Measurements from ENCODE around the gene SYNE2. TPM values are rescaled to one million over a fixed set of nuclear protein-coding genes. Genes with fewer than 3 reads are reported as not detected.
A peak's percentile ranks its signal among the peaks of the same experiment; 100 is the strongest.

SYNE2 gene
- total and polyA plus RNA-seq, 4 donors, result 49.1 to 97.9 (median 55.9) TPM

- Histone ChIP-seq H3K4me1 (ENCODE audit: control insufficient read depth, insufficient read depth, low read length) (no peaks in the 10 kb centered on the region), H3K27ac (ENCODE audit: low read depth, low read length) (no peak overlapping the region), H3K36me3 (ENCODE audit: control insufficient read depth, insufficient read depth, low read length) (peaks cover 5% of the 10 kb centered on the region), H3K4me3 (ENCODE audit: low read depth, low read length) (no peak overlapping the region), H3K9me3 (ENCODE audit: control insufficient read depth, insufficient read depth, low read length) (no peaks in the 10 kb centered on the region), H3K27me3 (ENCODE audit: control insufficient read depth, insufficient read depth, low read length) (no peaks in the 10 kb centered on the region)
- no CpG with 5 or more reads among the region's 1 CpG for WGBS (ENCODE audit: insufficient coverage)
- DNase-seq (ENCODE audit: low read depth in 4 of 6, low spot score in 6 of 6), result peak in 1 of 6 donors; percentile 77
Measured at GRCh38 chr14:64075613-64076005, 222.8 kb downstream of the SYNE2 start.

- H3K4me1 ChIP-seq (ENCODE audit: control insufficient read depth, insufficient read depth, low read length), result no peaks in the 10 kb centered on the region
- no peak overlapping the region for H3K4me3 ChIP-seq (ENCODE audit: low read depth, low read length)
- H3K27ac ChIP-seq (ENCODE audit: low read depth, low read length), result no peak overlapping the region
- no peaks in the 10 kb centered on the region for H3K9me3 ChIP-seq (ENCODE audit: control insufficient read depth, insufficient read depth, low read length)
- H3K36me3 ChIP-seq (ENCODE audit: control insufficient read depth, insufficient read depth, low read length), result peaks cover 3% of the 10 kb centered on the region
- WGBS (ENCODE audit: insufficient coverage), result 100% methylated on average over 1 of the region's 2 CpGs
- H3K27me3 ChIP-seq (ENCODE audit: control insufficient read depth, insufficient read depth, low read length), result no peaks in the 10 kb centered on the region
- DNase-seq (ENCODE audit: low read depth in 4 of 6, low spot score in 6 of 6), result no peak
Measured at GRCh38 chr14:64080452-64080851, 227.6 kb downstream of the SYNE2 start.

GRCh38 chr14:64081174-64081746, 228.5 kb downstream of the SYNE2 start:
- no peak for DNase-seq (ENCODE audit: low read depth in 4 of 6, low spot score in 6 of 6)
- H3K9me3 ChIP-seq (ENCODE audit: control insufficient read depth, insufficient read depth, low read length), result no peaks in the 10 kb centered on the region
- H3K4me3 ChIP-seq (ENCODE audit: low read depth, low read length), result no peak overlapping the region
- H3K36me3 ChIP-seq (ENCODE audit: control insufficient read depth, insufficient read depth, low read length), result peaks cover 3% of the 10 kb centered on the region
- no peaks in the 10 kb centered on the region for H3K27me3 ChIP-seq (ENCODE audit: control insufficient read depth, insufficient read depth, low read length)
- H3K4me1 ChIP-seq (ENCODE audit: control insufficient read depth, insufficient read depth, low read length), result no peaks in the 10 kb centered on the region
- 100% methylated on average over 1 of the region's 3 CpGs for WGBS (ENCODE audit: insufficient coverage)
- H3K27ac ChIP-seq (ENCODE audit: low read depth, low read length), result no peak overlapping the region

- H3K27ac ChIP-seq (ENCODE audit: low read depth, low read length), result no peak overlapping the region
- H3K27me3 ChIP-seq (ENCODE audit: control insufficient read depth, insufficient read depth, low read length), result no peaks in the 10 kb centered on the region
- WGBS (ENCODE audit: insufficient coverage), result 91% methylated on average over 6 of the region's 7 CpGs
Measured at GRCh38 chr14:64082837-64083236, 230.0 kb downstream of the SYNE2 start.

GRCh38 chr14:64088647-64088964, 235.8 kb downstream of the SYNE2 start:
- no peak overlapping the region for H3K4me3 ChIP-seq (ENCODE audit: low read depth, low read length)
- peak in 1 of 6 donors; percentile 48 for DNase-seq (ENCODE audit: low read depth in 4 of 6, low spot score in 6 of 6)
- no peaks in the 10 kb centered on the region for H3K9me3 ChIP-seq (ENCODE audit: control insufficient read depth, insufficient read depth, low read length)
- H3K27me3 ChIP-seq (ENCODE audit: control insufficient read depth, insufficient read depth, low read length), result no peaks in the 10 kb centered on the region
- no peaks in the 10 kb centered on the region for H3K36me3 ChIP-seq (ENCODE audit: control insufficient read depth, insufficient read depth, low read length)
- H3K4me1 ChIP-seq (ENCODE audit: control insufficient read depth, insufficient read depth, low read length), result no peaks in the 10 kb centered on the region
- no peak overlapping the region for H3K27ac ChIP-seq (ENCODE audit: low read depth, low read length)

More at GRCh38 chr14:64082837-64083236, 230.0 kb downstream of the SYNE2 start:
- Histone ChIP-seq H3K4me3 (ENCODE audit: low read depth, low read length) (no peak overlapping the region), H3K9me3 (ENCODE audit: control insufficient read depth, insufficient read depth, low read length) (no peaks in the 10 kb centered on the region), H3K4me1 (ENCODE audit: control insufficient read depth, insufficient read depth, low read length) (no peaks in the 10 kb centered on the region), H3K36me3 (ENCODE audit: control insufficient read depth, insufficient read depth, low read length) (peaks cover 3% of the 10 kb centered on the region)
- DNase-seq (ENCODE audit: low read depth in 4 of 6, low spot score in 6 of 6), result no peak

GRCh38 chr14:64089920-64090319, 237.1 kb downstream of the SYNE2 start:
- Histone ChIP-seq H3K9me3 (ENCODE audit: control insufficient read depth, insufficient read depth, low read length) (no peaks in the 10 kb centered on the region), H3K4me3 (ENCODE audit: low read depth, low read length) (no peak overlapping the region), H3K4me1 (ENCODE audit: control insufficient read depth, insufficient read depth, low read length) (no peaks in the 10 kb centered on the region), H3K36me3 (ENCODE audit: control insufficient read depth, insufficient read depth, low read length) (no peaks in the 10 kb centered on the region), H3K27me3 (ENCODE audit: control insufficient read depth, insufficient read depth, low read length) (no peaks in the 10 kb centered on the region), H3K27ac (ENCODE audit: low read depth, low read length) (no peak overlapping the region)
- 25% methylated on average over 1 of the region's 2 CpGs for WGBS (ENCODE audit: insufficient coverage)
- no peak for DNase-seq (ENCODE audit: low read depth in 4 of 6, low spot score in 6 of 6)

GRCh38 chr14:64091217-64091616, 238.4 kb downstream of the SYNE2 start:
- H3K36me3 ChIP-seq (ENCODE audit: control insufficient read depth, insufficient read depth, low read length), result no peaks in the 10 kb centered on the region
- H3K4me1 ChIP-seq (ENCODE audit: control insufficient read depth, insufficient read depth, low read length), result no peaks in the 10 kb centered on the region

GRCh38 chr14:64092338-64092737, 239.5 kb downstream of the SYNE2 start:
- Histone ChIP-seq H3K27ac (ENCODE audit: low read depth, low read length) (no peak overlapping the region), H3K4me3 (ENCODE audit: low read depth, low read length) (no peak overlapping the region), H3K9me3 (ENCODE audit: control insufficient read depth, insufficient read depth, low read length) (no peaks in the 10 kb centered on the region), H3K36me3 (ENCODE audit: control insufficient read depth, insufficient read depth, low read length) (no peaks in the 10 kb centered on the region), H3K27me3 (ENCODE audit: control insufficient read depth, insufficient read depth, low read length) (no peaks in the 10 kb centered on the region), H3K4me1 (ENCODE audit: control insufficient read depth, insufficient read depth, low read length) (no peaks in the 10 kb centered on the region)
- WGBS (ENCODE audit: insufficient coverage), result no CpG with 5 or more reads among the region's 4 CpGs
- DNase-seq (ENCODE audit: low read depth in 4 of 6, low spot score in 6 of 6), result no peak

More at GRCh38 chr14:64091217-64091616, 238.4 kb downstream of the SYNE2 start:
- Histone ChIP-seq H3K27me3 (ENCODE audit: control insufficient read depth, insufficient read depth, low read length) (no peaks in the 10 kb centered on the region), H3K27ac (ENCODE audit: low read depth, low read length) (no peak overlapping the region), H3K9me3 (ENCODE audit: control insufficient read depth, insufficient read depth, low read length) (no peaks in the 10 kb centered on the region), H3K4me3 (ENCODE audit: low read depth, low read length) (no peak overlapping the region)
- no peak for DNase-seq (ENCODE audit: low read depth in 4 of 6, low spot score in 6 of 6)
- WGBS (ENCODE audit: insufficient coverage), result no CpG with 5 or more reads among the region's 1 CpG

- no peaks in the 10 kb centered on the region for H3K27me3 ChIP-seq (ENCODE audit: control insufficient read depth, insufficient read depth, low read length)
- H3K9me3 ChIP-seq (ENCODE audit: control insufficient read depth, insufficient read depth, low read length), result no peaks in the 10 kb centered on the region
- no peak overlapping the region for H3K4me3 ChIP-seq (ENCODE audit: low read depth, low read length)
- no peak for DNase-seq (ENCODE audit: low read depth in 4 of 6, low spot score in 6 of 6)
- no CpG with 5 or more reads among the region's 5 CpGs for WGBS (ENCODE audit: insufficient coverage)
- no peaks in the 10 kb centered on the region for H3K4me1 ChIP-seq (ENCODE audit: control insufficient read depth, insufficient read depth, low read length)
- no peak overlapping the region for H3K27ac ChIP-seq (ENCODE audit: low read depth, low read length)
- H3K36me3 ChIP-seq (ENCODE audit: control insufficient read depth, insufficient read depth, low read length), result no peaks in the 10 kb centered on the region
Measured at GRCh38 chr14:64092940-64093339, 240.1 kb downstream of the SYNE2 start.

GRCh38 chr14:64095620-64096019, 242.8 kb downstream of the SYNE2 start:
- no peak overlapping the region for H3K27ac ChIP-seq (ENCODE audit: low read depth, low read length)
- H3K9me3 ChIP-seq (ENCODE audit: control insufficient read depth, insufficient read depth, low read length), result no peaks in the 10 kb centered on the region
- H3K27me3 ChIP-seq (ENCODE audit: control insufficient read depth, insufficient read depth, low read length), result no peaks in the 10 kb centered on the region
- H3K4me1 ChIP-seq (ENCODE audit: control insufficient read depth, insufficient read depth, low read length), result no peaks in the 10 kb centered on the region
- whole genome bisulfite sequencing (ENCODE audit: insufficient coverage), result 86% methylated on average over 1 of the region's 3 CpGs
- DNase-seq (ENCODE audit: low read depth in 4 of 6, low spot score in 6 of 6), result no peak
- no peaks in the 10 kb centered on the region for H3K36me3 ChIP-seq (ENCODE audit: control insufficient read depth, insufficient read depth, low read length)
- H3K4me3 ChIP-seq (ENCODE audit: low read depth, low read length), result no peak overlapping the region

All from spinal cord (tissue), 10 donors.